WTC11 (cell line): ENCODE results near the gene LTB.

ENCODE experiments used
- CREM ChIP-seq: sonication (generic); formaldehyde crosslinking; IDR thresholded peaks from 2 replicates; pipeline ENCODE4 v1.8.1; 2022; ENCODE audit warnings: mild to moderate bottlenecking, missing genetic modification reagents, moderate library complexity
- JUN ChIP-seq: sonication (generic); formaldehyde crosslinking; IDR thresholded peaks from 2 replicates; pipeline ENCODE4 v1.8.0; 2023; ENCODE audit warnings: mild to moderate bottlenecking, missing genetic modification reagents
- NFYB ChIP-seq: sonication (generic); formaldehyde crosslinking; conservative IDR thresholded peaks from 2 replicates; pipeline ENCODE4 v1.8.0; 2022; ENCODE audit warnings: low read depth, missing genetic modification reagents
- TF ChIP-seq, protein P1 (sequence below): sonication (generic); formaldehyde crosslinking; IDR thresholded peaks from 2 replicates; pipeline ENCODE4 v1.8.0; 2022; ENCODE audit warnings: mild to moderate bottlenecking, missing genetic modification reagents
- TF ChIP-seq, protein P2 (sequence below): fragments of 200-600 bp; IDR thresholded peaks from 2 replicates; pipeline ENCODE4 v1.8.0; 2022; ENCODE audit warnings: antibody characterized with exemption
- TF ChIP-seq, protein P3 (sequence below): sonication (generic); formaldehyde crosslinking; IDR thresholded peaks from 2 replicates; pipeline ENCODE4 v1.8.1; 2023; ENCODE audit warnings: mild to moderate bottlenecking, moderate library complexity, missing genetic modification reagents

DNA sequence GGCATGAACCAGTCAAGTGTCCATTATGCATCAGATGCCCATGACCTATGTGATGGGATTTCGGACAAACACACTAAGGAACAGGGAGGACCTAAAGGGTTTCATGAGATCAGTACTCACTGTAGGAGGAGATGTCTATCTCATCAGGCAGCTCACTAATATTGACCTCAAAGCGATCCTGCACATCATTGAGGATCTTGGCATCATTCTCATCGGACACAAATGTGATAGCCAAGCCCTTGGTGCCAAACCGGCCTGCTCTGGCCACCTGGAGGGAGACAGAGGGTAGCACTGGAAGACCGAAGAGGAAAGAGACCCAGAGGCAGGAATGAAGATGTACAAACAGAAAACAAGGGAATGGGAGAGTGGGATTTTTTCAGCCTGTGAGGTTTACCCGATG lies 51.6 kb downstream of the LTB start:
- TF ChIP-seq JUN (CRISPR knock-in tag) (no peak), CREM (CRISPR knock-in tag) (no peak), NFYB (no peak)
- TF ChIP-seq, protein P1, sequence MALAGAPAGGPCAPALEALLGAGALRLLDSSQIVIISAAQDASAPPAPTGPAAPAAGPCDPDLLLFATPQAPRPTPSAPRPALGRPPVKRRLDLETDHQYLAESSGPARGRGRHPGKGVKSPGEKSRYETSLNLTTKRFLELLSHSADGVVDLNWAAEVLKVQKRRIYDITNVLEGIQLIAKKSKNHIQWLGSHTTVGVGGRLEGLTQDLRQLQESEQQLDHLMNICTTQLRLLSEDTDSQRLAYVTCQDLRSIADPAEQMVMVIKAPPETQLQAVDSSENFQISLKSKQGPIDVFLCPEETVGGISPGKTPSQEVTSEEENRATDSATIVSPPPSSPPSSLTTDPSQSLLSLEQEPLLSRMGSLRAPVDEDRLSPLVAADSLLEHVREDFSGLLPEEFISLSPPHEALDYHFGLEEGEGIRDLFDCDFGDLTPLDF (CRISPR knock-in tag) = no peak
- TF ChIP-seq, protein P2, sequence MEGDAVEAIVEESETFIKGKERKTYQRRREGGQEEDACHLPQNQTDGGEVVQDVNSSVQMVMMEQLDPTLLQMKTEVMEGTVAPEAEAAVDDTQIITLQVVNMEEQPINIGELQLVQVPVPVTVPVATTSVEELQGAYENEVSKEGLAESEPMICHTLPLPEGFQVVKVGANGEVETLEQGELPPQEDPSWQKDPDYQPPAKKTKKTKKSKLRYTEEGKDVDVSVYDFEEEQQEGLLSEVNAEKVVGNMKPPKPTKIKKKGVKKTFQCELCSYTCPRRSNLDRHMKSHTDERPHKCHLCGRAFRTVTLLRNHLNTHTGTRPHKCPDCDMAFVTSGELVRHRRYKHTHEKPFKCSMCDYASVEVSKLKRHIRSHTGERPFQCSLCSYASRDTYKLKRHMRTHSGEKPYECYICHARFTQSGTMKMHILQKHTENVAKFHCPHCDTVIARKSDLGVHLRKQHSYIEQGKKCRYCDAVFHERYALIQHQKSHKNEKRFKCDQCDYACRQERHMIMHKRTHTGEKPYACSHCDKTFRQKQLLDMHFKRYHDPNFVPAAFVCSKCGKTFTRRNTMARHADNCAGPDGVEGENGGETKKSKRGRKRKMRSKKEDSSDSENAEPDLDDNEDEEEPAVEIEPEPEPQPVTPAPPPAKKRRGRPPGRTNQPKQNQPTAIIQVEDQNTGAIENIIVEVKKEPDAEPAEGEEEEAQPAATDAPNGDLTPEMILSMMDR = no peak
- TF ChIP-seq, protein P3, sequence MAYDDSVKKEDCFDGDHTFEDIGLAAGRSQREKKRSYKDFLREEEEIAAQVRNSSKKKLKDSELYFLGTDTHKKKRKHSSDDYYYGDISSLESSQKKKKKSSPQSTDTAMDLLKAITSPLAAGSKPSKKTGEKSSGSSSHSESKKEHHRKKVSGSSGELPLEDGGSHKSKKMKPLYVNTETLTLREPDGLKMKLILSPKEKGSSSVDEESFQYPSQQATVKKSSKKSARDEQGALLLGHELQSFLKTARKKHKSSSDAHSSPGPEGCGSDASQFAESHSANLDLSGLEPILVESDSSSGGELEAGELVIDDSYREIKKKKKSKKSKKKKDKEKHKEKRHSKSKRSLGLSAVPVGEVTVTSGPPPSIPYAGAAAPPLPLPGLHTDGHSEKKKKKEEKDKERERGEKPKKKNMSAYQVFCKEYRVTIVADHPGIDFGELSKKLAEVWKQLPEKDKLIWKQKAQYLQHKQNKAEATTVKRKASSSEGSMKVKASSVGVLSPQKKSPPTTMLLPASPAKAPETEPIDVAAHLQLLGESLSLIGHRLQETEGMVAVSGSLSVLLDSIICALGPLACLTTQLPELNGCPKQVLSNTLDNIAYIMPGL (CRISPR knock-in tag) = no peak
